Trophoblast cell (in vitro differentiated cells and primary cell): ENCODE data around the gene OR9G1.
"Not testable (repeated sequence)": the region's sequence is repeated elsewhere in the genome, so short reads cannot be mapped to it uniquely, and the experiment has no call there.

Experiments
- DNase-seq, 2 donors: peaks; one replicate each; pipeline ENCODE4 v3.0.0-alpha.2; 2016
- H2AFZ ChIP-seq: 2 replicates; pipeline ENCODE4 v1.6.1; 2013; ENCODE audit warnings: low read length, moderate library complexity, mild to moderate bottlenecking; ENCODE audit not compliant: insufficient read depth, poor library complexity
- H2AK5ac ChIP-seq: 2 replicates; pipeline ENCODE4 v1.6.1; 2013; ENCODE audit warnings: mild to moderate bottlenecking, low read length
- H2BK120ac ChIP-seq: 2 replicates; pipeline ENCODE4 v1.6.1; 2013; ENCODE audit warnings: low read length, mild to moderate bottlenecking, moderate library complexity; ENCODE audit not compliant: insufficient read depth, poor library complexity
- H2BK12ac ChIP-seq: 2 replicates; pipeline ENCODE4 v1.6.1; 2013; ENCODE audit warnings: mild to moderate bottlenecking, low read length, moderate library complexity
- H2BK5ac ChIP-seq: 2 replicates; pipeline ENCODE4 v1.6.1; 2013; ENCODE audit warnings: low read length, low read depth, moderate library complexity, mild to moderate bottlenecking; ENCODE audit not compliant: poor library complexity
- H3K14ac ChIP-seq: 2 replicates; pipeline ENCODE4 v1.6.1; 2013; ENCODE audit warnings: mild to moderate bottlenecking, low read length
- H3K18ac ChIP-seq: 2 replicates; pipeline ENCODE4 v1.6.1; 2013; ENCODE audit warnings: mild to moderate bottlenecking, low read length
- H3K23ac ChIP-seq: 2 replicates; pipeline ENCODE4 v1.6.1; 2013; ENCODE audit warnings: low read length
- H3K27ac ChIP-seq: 2 replicates; pipeline ENCODE4 v1.5.1; 2013; ENCODE audit warnings: low read depth, mild to moderate bottlenecking, inconsistent platforms, low read length, moderate library complexity
- H3K27me3 ChIP-seq: 2 replicates; pipeline ENCODE4 v1.6.1; 2013; ENCODE audit warnings: inconsistent platforms, mild to moderate bottlenecking, low read length, moderate library complexity; ENCODE audit not compliant: insufficient read depth
- H3K36me3 ChIP-seq, 2 experiments: 1 replicate in 1 of 2; 2 replicates in 1 of 2; pipeline ENCODE4 v1.6.1; 2013; ENCODE audit warnings: low read length in 2 of 2, mild to moderate bottlenecking in 2 of 2, moderate library complexity in 1 of 2; ENCODE audit not compliant: insufficient read depth in 2 of 2, control insufficient read depth in 1 of 2
- H3K4ac ChIP-seq: 2 replicates; pipeline ENCODE4 v1.6.1; 2013; ENCODE audit warnings: low read depth, mild to moderate bottlenecking, low read length, moderate library complexity
- H3K4me1 ChIP-seq, 2 experiments: 1 replicate in 1 of 2; 2 replicates in 1 of 2; pipeline ENCODE4 v1.6.1; 2013; ENCODE audit warnings: low read length in 2 of 2, mild to moderate bottlenecking in 2 of 2, moderate library complexity in 1 of 2; ENCODE audit not compliant: insufficient read depth in 2 of 2, control insufficient read depth in 1 of 2
- H3K4me2 ChIP-seq: 2 replicates; pipeline ENCODE4 v1.6.1; 2013; ENCODE audit warnings: inconsistent platforms, mild to moderate bottlenecking, low read length, moderate library complexity
- H3K4me3 ChIP-seq: 2 replicates; pipeline ENCODE4 v1.5.1; 2013; ENCODE audit warnings: mild to moderate bottlenecking, low read depth, low read length, inconsistent platforms
- H3K79me1 ChIP-seq: one replicate; pipeline ENCODE4 v1.6.1; 2013; ENCODE audit warnings: low read length
- H3K79me2 ChIP-seq: 2 replicates; pipeline ENCODE4 v1.6.1; 2013; ENCODE audit warnings: low read length, mild to moderate bottlenecking; ENCODE audit not compliant: control insufficient read depth, insufficient read depth, poor library complexity
- H3K9ac ChIP-seq: 2 replicates; pipeline ENCODE4 v1.6.1; 2013; ENCODE audit warnings: mild to moderate bottlenecking, low read length
- H3K9me3 ChIP-seq: 2 replicates; pipeline ENCODE4 v1.6.1; 2013; ENCODE audit warnings: low read depth, mild to moderate bottlenecking, control low read depth, inconsistent platforms, low read length; ENCODE audit not compliant: insufficient read depth
- H4K12ac ChIP-seq: 2 replicates; pipeline ENCODE4 v1.6.1; 2013; ENCODE audit warnings: low read depth, mild to moderate bottlenecking, low read length, moderate library complexity
- H4K8ac ChIP-seq: 2 replicates; pipeline ENCODE4 v1.6.1; 2013; ENCODE audit warnings: low read depth, mild to moderate bottlenecking, low read length, moderate library complexity
- H4K91ac ChIP-seq: one replicate; pipeline ENCODE4 v1.6.1; 2013; ENCODE audit warnings: low read depth, mild to moderate bottlenecking, low read length, moderate library complexity
- WGBS: extraction: QIAGEN DNeasy Blood & Tissue Kit; methylation state at CpG from one replicate; pipeline ENCODE4 v1.1.7; 2013; ENCODE audit warnings: missing lambda C conversion rate; ENCODE audit not compliant: insufficient read length, insufficient coverage; ENCODE audit errors: extremely low coverage; 5-methylcytosine and 5-hydroxymethylcytosine counted together

The OR9G1 gene

GRCh38 chr11:56688554-56689100, 10.3 kb upstream of the OR9G1 start:
- Histone ChIP-seq H4K12ac (no peak overlapping the region), H3K9me3 (no peaks in the 10 kb centered on the region), H3K4me3 (no peak overlapping the region), H2BK12ac (no peak overlapping the region), H3K23ac (no peak overlapping the region), H3K4me1 (no peaks in the 10 kb centered on the region), H3K79me1 (no peaks in the 10 kb centered on the region), H3K27me3 (no peaks in the 10 kb centered on the region), H3K4ac (no peak overlapping the region), H4K91ac (no peak overlapping the region), H3K9ac (no peak overlapping the region), H3K14ac (no peak overlapping the region), H3K79me2 (no peaks in the 10 kb centered on the region), H2BK120ac (no peak overlapping the region), H3K18ac (no peak overlapping the region), H3K4me2 (no peak overlapping the region), H2AK5ac (no peak overlapping the region), H3K36me3 (no peaks in the 10 kb centered on the region), H2AFZ (no peak overlapping the region), H4K8ac (no peak overlapping the region), H2BK5ac (no peak overlapping the region), H3K27ac (no peak overlapping the region)
- WGBS = no CpG with 5 or more reads among the region's 1 CpG
- no peak for DNase-seq

DNA sequence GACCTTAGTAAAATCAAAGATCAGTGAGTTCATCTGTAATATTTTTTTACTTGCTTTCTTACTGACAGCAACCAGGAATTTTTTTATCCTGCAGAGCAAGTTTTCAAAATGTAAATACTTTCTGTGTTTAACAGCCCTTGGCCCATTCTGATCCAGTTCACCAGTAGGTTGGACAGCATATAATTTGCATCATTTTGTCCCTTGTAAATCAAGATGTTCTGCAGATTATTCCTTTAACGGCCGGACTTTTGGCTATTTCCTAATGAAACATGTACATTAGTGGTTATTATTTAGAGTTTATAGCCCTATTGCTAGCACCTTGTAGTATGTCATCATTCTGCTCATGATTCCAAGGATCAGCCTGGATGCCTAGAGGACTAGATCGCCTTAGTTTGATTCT, 7.7 kb upstream of the OR9G1 start:
- not testable (repeated sequence) for H2BK120ac ChIP-seq, H3K14ac ChIP-seq, H3K4me1 ChIP-seq, H2BK5ac ChIP-seq, H3K9me3 ChIP-seq, H3K27ac ChIP-seq, H3K36me3 ChIP-seq, H3K79me2 ChIP-seq, H3K18ac ChIP-seq, H4K8ac ChIP-seq, H2AFZ ChIP-seq, H3K9ac ChIP-seq, H3K4ac ChIP-seq, H2BK12ac ChIP-seq, H2AK5ac ChIP-seq, H4K91ac ChIP-seq, H3K4me2 ChIP-seq, H3K79me1 ChIP-seq, H3K27me3 ChIP-seq, DNase-seq, H3K23ac ChIP-seq, H3K4me3 ChIP-seq, H4K12ac ChIP-seq
- no CpG with 5 or more reads among the region's 3 CpGs for WGBS

- H3K79me2 ChIP-seq = no peaks in the 10 kb centered on the region
- no peak overlapping the region for H3K4ac ChIP-seq
- no peaks in the 10 kb centered on the region for H3K4me1 ChIP-seq
- no peak overlapping the region for H2AFZ ChIP-seq
- H3K79me1 ChIP-seq = no peaks in the 10 kb centered on the region
- H2BK5ac ChIP-seq = no peak overlapping the region
- no peak overlapping the region for H2BK12ac ChIP-seq
- H3K4me3 ChIP-seq = no peak overlapping the region
- H3K9me3 ChIP-seq = no peaks in the 10 kb centered on the region
- no peak overlapping the region for H2AK5ac ChIP-seq
- H4K12ac ChIP-seq = no peak overlapping the region
- H3K18ac ChIP-seq = no peak overlapping the region
- no peaks in the 10 kb centered on the region for H3K27me3 ChIP-seq
- no peak overlapping the region for H3K4me2 ChIP-seq
- no peak overlapping the region for H3K9ac ChIP-seq
- H3K23ac ChIP-seq = no peak overlapping the region
- WGBS = no CpG with 5 or more reads among the region's 2 CpGs
- no peak overlapping the region for H2BK120ac ChIP-seq
- H4K8ac ChIP-seq = no peak overlapping the region
- H3K27ac ChIP-seq = no peak overlapping the region
- DNase-seq = no peak
- H3K36me3 ChIP-seq = no peaks in the 10 kb centered on the region
- no peak overlapping the region for H4K91ac ChIP-seq
- H3K14ac ChIP-seq = no peak overlapping the region
Observed at GRCh38 chr11:56693428-56693827, 5.5 kb upstream of the OR9G1 start.

DNA sequence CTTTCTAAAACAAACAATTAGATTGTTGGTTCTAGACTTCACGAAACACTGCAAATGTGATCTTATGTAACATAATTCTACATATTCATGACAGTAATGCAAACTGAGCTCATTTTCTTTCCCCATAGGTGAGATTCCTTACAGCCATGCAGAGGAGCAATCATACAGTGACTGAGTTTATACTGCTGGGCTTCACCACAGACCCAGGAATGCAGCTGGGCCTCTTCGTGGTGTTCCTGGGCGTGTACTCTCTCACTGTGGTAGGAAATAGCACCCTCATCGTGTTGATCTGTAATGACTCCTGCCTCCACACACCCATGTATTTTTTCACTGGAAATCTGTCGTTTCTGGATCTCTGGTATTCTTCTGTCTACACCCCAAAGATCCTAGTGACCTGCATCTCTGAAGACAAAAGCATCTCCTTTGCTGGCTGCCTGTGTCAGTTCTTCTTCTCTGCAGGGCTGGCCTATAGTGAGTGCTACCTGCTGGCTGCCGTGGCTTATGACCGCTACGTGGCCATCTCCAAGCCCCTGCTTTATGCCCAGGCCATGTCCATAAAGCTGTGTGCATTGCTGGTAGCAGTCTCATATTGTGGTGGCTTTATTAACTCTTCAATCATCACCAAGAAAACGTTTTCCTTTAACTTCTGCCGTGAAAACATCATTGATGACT, 1.5 kb downstream of the OR9G1 start:
- Histone ChIP-seq H4K8ac (no peak overlapping the region), H2BK5ac (no peak overlapping the region), H3K79me1 (no peaks in the 10 kb centered on the region), H2AFZ (no peak overlapping the region), H3K4me2 (no peak overlapping the region), H3K27ac (no peak overlapping the region), H2BK120ac (no peak overlapping the region), H2BK12ac (no peak overlapping the region), H3K23ac (no peak overlapping the region), H2AK5ac (no peak overlapping the region), H4K12ac (no peak overlapping the region), H4K91ac (no peak overlapping the region), H3K4me3 (peak overlapping the region; percentile 13), H3K14ac (no peak overlapping the region), H3K79me2 (no peaks in the 10 kb centered on the region), H3K18ac (no peak overlapping the region), H3K4ac (no peak overlapping the region), H3K9ac (no peak overlapping the region), H3K4me1 (peaks cover 0 to 2% of the 10 kb centered on the region in 2 experiments), H3K27me3 (no peaks in the 10 kb centered on the region), H3K9me3 (no peaks in the 10 kb centered on the region), H3K36me3 (no peaks in the 10 kb centered on the region)
- peak; percentile 14 to 30 for DNase-seq
- WGBS = no CpG with 5 or more reads among the region's 10 CpGs
